EH (cell line): ENCODE data around the gene BCL2L14.
"Not testable (repeated sequence)": the region's sequence is repeated elsewhere in the genome, so short reads cannot be mapped to it uniquely, and the experiment has no call there.

Experiments used
- DNase-seq: peaks from one replicate; pipeline ENCODE4 v3.0.0-alpha.2; 2015; ENCODE audit warnings: low read depth

The BCL2L14 gene

GRCh38 chr12:12108441-12109058 lies 37.8 kb downstream of the BCL2L14 start:
- no peak for DNase-seq

DNA sequence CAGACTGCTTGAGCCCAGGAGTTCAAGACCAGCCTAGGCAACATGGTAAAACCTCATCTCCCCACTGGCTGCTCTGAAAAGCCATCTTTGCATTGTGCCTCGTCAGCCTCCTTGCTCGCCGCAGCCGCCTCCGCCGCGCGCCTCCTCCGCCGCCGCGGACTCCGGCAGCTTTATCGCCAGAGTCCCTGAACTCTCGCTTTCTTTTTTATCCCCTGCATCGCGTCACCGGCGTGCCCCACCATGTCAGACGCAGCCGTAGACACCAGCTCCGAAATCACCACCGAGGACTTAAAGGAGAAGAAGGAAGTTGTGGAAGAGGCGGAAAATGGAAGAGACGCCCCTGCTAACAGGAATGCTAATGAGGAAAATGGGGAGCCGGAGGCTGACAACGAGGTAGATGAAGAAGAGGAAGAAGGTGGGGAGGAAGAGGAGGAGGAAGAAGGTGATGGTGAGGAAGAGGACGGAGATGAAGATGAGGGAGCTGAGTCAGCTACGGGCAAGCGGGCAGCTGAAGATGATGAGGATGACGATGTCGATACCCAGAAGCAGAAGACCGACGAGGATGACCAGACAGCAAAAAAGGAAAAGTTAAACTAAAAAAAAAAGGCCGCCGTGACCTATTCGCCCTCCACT lies 40.3 kb downstream of the BCL2L14 start:
- DNase-seq = not testable (repeated sequence)

DNA sequence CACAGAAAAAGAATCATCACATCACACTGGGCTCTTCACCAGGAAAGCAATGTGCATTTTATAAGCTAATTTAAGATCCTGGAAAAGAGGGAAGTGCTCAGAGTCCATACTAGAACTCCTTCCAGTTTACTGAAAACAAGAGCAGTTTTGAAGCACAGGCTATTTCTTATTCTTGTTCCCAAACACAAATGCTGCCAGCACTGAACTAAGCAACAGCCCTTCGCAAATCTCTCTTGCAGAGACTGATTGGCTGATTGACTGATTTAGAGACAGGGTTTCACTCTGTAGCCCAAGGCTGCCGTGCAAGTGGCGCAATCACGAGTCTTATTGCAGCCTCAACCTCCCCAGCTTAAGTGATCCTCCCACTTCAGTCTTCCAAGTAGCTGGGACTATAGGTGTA lies 44.8 kb downstream of the BCL2L14 start:
- DNase-seq = no peak

- no peak for DNase-seq
Observed at GRCh38 chr12:12116677-12117076, 45.9 kb downstream of the BCL2L14 start.

DNA sequence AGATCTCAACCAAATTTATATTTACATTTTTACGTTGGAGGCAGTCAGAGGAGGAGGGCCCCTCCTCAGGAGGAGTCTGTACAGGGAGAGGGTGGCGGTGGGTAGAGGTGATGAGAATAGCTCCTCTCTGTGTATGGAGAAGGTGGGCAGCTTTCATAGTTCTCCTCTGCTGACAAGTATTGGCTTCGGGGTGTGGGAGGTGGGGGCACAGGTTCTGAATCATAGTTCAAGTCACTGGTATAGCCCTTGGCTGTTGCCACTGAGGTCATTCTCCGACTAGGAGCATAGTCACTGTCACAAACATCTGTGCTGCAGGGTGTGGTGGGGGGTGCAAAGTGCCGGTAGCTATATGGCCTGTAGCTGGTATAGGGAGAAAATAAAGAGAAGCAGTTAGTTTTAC lies 50.3 kb downstream of the BCL2L14 start:
- no peak for DNase-seq

GRCh38 chr12:12123036-12123604 lies 52.4 kb downstream of the BCL2L14 start:
- DNase-seq = no peak

DNA sequence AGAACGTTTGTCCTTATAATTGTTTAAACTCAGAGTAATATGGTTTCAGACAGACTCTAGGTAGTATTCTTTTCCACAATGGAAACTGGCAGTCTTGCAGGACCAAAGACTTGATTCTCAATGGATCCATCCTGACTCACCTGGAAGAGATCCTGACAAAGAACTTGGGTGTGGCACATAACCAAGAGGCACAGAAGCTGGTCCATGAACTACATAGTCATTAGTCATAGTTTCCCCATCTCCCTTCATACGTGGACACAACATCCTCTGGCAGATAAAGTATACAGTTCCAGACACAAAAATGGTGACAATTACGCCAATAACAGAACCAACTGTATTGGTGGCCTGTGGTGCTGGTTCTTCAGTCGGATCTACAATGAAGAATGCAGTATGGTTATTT lies 55.8 kb downstream of the BCL2L14 start:
- DNase-seq = no peak

- no peak for DNase-seq
Observed at GRCh38 chr12:12127304-12127703, 56.6 kb downstream of the BCL2L14 start.

- DNase-seq = no peak
Observed at GRCh38 chr12:12128670-12129069, 57.9 kb downstream of the BCL2L14 start.

DNA sequence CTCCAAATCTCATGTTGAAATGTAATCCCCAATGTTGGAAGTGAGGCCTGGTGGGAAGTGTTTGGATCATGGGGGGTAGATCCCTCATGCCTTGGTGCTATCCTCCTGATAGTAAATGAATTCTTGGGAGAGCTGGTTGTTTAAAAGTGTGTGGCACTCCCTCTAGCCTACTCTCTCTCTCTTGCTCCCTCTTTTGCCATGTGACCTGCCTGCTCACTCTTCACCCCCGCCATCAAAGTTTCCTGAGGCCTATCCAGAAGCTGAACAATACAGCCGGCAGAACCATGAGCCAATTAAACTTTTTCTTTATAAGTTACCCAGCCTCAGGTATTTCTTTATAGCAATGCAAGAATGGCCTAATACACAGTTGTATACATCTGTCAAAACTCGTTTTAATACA lies 62.5 kb downstream of the BCL2L14 start:
- no peak for DNase-seq

GRCh38 chr12:12133785-12134184 lies 63.0 kb downstream of the BCL2L14 start:
- DNase-seq = no peak

DNA sequence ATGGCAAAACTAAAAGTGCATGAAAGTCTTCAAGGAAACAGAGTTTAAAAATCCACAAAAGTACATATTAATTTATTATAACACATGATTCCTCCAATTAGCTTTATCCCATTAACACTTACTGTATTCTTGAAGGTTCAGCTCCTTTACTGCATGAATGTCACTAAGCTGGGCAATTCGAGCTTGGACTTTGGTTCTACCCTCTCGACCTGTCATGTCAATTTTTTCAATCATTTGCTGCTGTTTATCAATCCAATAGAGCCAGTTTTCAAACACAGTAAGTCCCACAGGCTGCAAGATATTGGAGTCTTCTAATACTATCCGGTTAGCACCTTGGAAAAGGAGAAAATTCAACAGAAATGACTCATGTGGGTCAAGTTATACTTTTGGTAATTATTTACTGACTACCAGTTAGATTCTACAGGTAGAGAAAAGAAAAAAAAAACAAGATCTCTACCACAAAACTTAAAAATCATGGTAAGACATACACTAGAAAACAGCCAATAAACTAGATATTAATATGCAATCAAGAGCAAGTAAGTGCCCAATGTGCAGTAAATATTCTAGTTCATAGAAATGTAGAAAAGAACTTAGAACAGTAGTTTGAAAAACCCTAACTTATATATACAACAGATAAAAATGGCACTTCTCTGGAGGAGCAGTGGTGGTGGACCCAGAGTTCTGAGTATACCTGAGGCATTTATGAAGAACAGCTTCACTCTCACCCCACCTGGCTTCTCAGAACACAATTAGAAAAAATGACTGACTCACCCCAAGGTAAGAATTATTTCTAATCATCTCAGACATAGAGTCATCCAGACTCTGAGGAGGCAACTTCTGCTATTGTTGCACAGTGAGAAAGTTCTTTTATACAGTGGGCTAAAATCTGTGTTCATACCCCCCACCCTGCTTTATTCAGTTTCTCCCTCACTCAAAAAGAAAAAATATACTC lies 67.7 kb downstream of the BCL2L14 start:
- DNase-seq = no peak

DNA sequence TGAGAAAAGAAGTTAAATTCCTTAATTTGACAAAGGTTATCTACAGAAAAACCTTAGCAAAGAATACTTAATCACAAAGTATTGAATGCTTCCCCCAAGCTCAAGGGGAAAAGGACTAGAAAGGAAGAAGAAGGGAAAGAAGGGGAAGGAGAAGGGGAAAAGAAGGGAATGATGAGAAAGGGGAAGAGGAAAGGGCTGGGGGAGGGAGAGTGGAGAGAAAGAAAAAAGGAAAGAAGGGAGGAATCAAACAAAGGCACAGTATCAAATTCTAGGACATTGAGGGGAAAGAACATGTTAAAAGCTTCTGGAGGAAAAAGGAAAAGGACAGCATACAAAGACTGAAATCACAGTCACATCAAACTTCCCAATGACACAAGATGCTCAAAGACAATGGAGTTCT lies 70.3 kb downstream of the BCL2L14 start:
- DNase-seq = no peak

GRCh38 chr12:12144531-12144930 lies 73.8 kb downstream of the BCL2L14 start:
- not testable (repeated sequence) for DNase-seq

DNA sequence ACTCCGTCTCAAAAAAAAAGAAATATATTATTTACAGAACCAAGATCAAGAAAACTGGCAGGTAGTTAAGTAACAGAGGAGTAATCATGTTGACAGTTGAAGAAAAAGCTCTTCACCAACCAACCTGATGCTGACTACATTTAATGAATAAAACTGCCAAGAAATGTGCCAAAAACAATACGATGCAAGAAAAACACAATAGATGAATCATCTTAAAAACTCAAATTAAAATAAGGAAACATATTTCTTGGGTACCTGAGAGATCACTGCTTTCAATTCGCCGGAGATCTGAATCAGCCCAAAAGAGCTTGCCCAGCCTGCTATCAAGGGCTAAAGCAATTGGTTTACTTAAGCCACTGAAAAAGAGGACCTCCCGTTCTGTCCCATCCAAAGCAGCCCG lies 76.4 kb downstream of the BCL2L14 start:
- DNase-seq = no peak
